HepG2 (cell line): ENCODE results near the gene ARF4. TPM values are rescaled to one million over a fixed set of nuclear protein-coding genes. Genes with fewer than 3 reads are reported as not detected.
A peak's percentile ranks its signal among the peaks of the same experiment; 100 is the strongest.

Source experiments
- ATAC-seq: fragments of 200-7000 bp; cut with Tn5 transposase; 3 replicates; pipeline ENCODE4 v1.9.1; 2020; ENCODE audit warnings: mild to moderate bottlenecking, moderate library complexity
- BruUV-seq: library from RNA; stranded (reverse); fragments of 400-500 nt; replicated peaks from 2 replicates; lab custom pipeline; 2021; lab: Mats Ljungman, UMichigan
- CTCF ChIA-PET: fragments of 300-600 bp; formaldehyde crosslinking; extraction: SDS; loops from one replicate; lab custom pipeline; 2021; ENCODE audit warnings: low total read pairs, inconsistent platforms, low intra/inter-chr PET ratio; lab: Yijun Ruan, JAX
- POLR2A ChIA-PET: fragments of 350-600 bp; sonication (Branson Sonifier 250); formaldehyde crosslinking; loops from one replicate; lab custom pipeline; 2020; ENCODE audit warnings: antibody characterized with exemption, inconsistent platforms; lab: Yijun Ruan, JAX
- DNase-seq: peaks from one replicate; pipeline ENCODE4 v3.0.0-alpha.2; 2015; ENCODE audit warnings: low spot score
- FAIRE-seq: peaks from 3 replicates; lab custom pipeline; 2011; peaks lifted over from hg19 to GRCh38; lab: Jason Lieb, UNC
- H2AFZ ChIP-seq: one replicate; pipeline ENCODE4 v1.6.1; 2011; ENCODE audit warnings: low read length, inconsistent platforms
- H3K27ac ChIP-seq: fragments of 300-600 bp; 3 replicates; pipeline ENCODE4 v1.8.0; 2011; ENCODE audit warnings: mixed run types, mild to moderate bottlenecking, mixed read lengths, low read length, inconsistent platforms; ENCODE audit not compliant: insufficient read depth; ENCODE audit errors: extremely low read length
- H3K27me3 ChIP-seq, 2 experiments: fragments of 200-600 bp in 1 of 2; 2 replicates in 1 of 2; 3 replicates in 1 of 2; pipeline versions ENCODE4 v1.6.0 to v1.8.0; 2011; ENCODE audit warnings: low read length in 2 of 2, mild to moderate bottlenecking in 2 of 2, moderate library complexity in 2 of 2, inconsistent platforms in 1 of 2; ENCODE audit not compliant: insufficient read depth in 2 of 2, control insufficient read depth in 1 of 2
- H3K36me3 ChIP-seq, 2 experiments: fragments of 200-600 bp in 1 of 2; replicated peaks in 1 of 2; 2 replicates in 1 of 2; 3 replicates in 1 of 2; pipeline versions ENCODE4 v1.5.1 to v1.8.0; 2011; ENCODE audit warnings: low read length in 2 of 2, inconsistent platforms in 1 of 2; ENCODE audit not compliant: insufficient read depth in 2 of 2, control insufficient read depth in 1 of 2
- H3K4me1 ChIP-seq: 2 replicates; pipeline ENCODE4 v1.5.1; 2012; ENCODE audit warnings: low read length, inconsistent platforms; ENCODE audit not compliant: insufficient read depth
- H3K4me2 ChIP-seq: 2 replicates; pipeline ENCODE4 v1.6.0; 2011; ENCODE audit warnings: low read depth, low read length, inconsistent platforms
- H3K4me3 ChIP-seq, 3 experiments: fragments of 200-600 bp in 1 of 3; sonication (generic), shearing (Covaris generic) in 1 of 3; replicated peaks in 1 of 3; 2 replicates each; pipeline ENCODE4 v1.5.1; 2011 to 2016; ENCODE audit warnings: low read length in 3 of 3, inconsistent platforms in 2 of 3, low read depth in 2 of 3, mild to moderate bottlenecking in 2 of 3, control low read depth in 1 of 3, mixed read lengths in 1 of 3; ENCODE audit not compliant: insufficient read depth in 1 of 3
- H3K79me2 ChIP-seq: one replicate; pipeline ENCODE4 v1.6.1; 2011; ENCODE audit warnings: low read length, inconsistent platforms; ENCODE audit not compliant: insufficient read depth
- H3K9ac ChIP-seq: 2 replicates; pipeline ENCODE4 v1.6.0; 2011; ENCODE audit warnings: mild to moderate bottlenecking, low read depth, low read length, inconsistent platforms; ENCODE audit not compliant: insufficient read depth
- H3K9me3 ChIP-seq: 2 replicates; pipeline ENCODE4 v1.5.1; 2012; ENCODE audit warnings: mild to moderate bottlenecking, low read length
- H4K20me1 ChIP-seq: 2 replicates; pipeline ENCODE4 v1.6.0; 2011; ENCODE audit warnings: inconsistent platforms, mild to moderate bottlenecking, low read length, moderate library complexity; ENCODE audit not compliant: insufficient read depth
- CTCF ChIP-seq: sonication (generic); formaldehyde crosslinking; IDR thresholded peaks from 2 replicates; pipeline ENCODE4 v1.5.0; 2020; ENCODE audit warnings: mild to moderate bottlenecking, missing genetic modification reagents, moderate library complexity
- KDM5A ChIP-seq: fragments of 200-600 bp; sonication (generic); IDR thresholded peaks from 2 replicates; pipeline ENCODE4 v1.7.0; 2018; ENCODE audit warnings: antibody characterized with exemption, mild to moderate bottlenecking, low read length, borderline replicate concordance
- MTA1 ChIP-seq: sonication (generic); formaldehyde crosslinking; IDR thresholded peaks from 2 replicates; pipeline ENCODE4 v1.4.0; 2020; ENCODE audit warnings: missing genetic modification reagents, mild to moderate bottlenecking, borderline replicate concordance
- POLR2AphosphoS5 ChIP-seq: IDR thresholded peaks from 2 replicates; pipeline ENCODE4 v1.6.1; 2012; ENCODE audit warnings: low read depth, low read length
- RXRB ChIP-seq: IDR thresholded peaks from 2 replicates; pipeline ENCODE4 v1.6.1; 2016; ENCODE audit warnings: borderline replicate concordance, missing genetic modification reagents, missing compliant biosample characterization
- STAG1 ChIP-seq: sonication (generic); formaldehyde crosslinking; IDR thresholded peaks from 2 replicates; pipeline ENCODE4 v1.4.0; 2020; ENCODE audit warnings: missing genetic modification reagents
- ZNF329 ChIP-seq: sonication (generic); formaldehyde crosslinking; IDR thresholded peaks from 2 replicates; pipeline ENCODE4 v1.9.0; 2021; ENCODE audit warnings: low read depth, mild to moderate bottlenecking, missing genetic modification reagents
- ZNF512 ChIP-seq: sonication (generic); formaldehyde crosslinking; IDR thresholded peaks from 2 replicates; pipeline ENCODE4 v1.4.0; 2020; ENCODE audit warnings: mild to moderate bottlenecking, missing genetic modification reagents
- WGBS: methylation state at CpG from one replicate; pipeline ENCODE4 v1.1.6; 2017; ENCODE audit warnings: low lambda C conversion rate; 5-methylcytosine and 5-hydroxymethylcytosine counted together
- in situ Hi-C: cut with HindIII; loops from 2 replicates; pipeline ENCODE4 v1.10.0; 2017; ENCODE audit warnings: low pct_unique_long_range_greater_than_20kb; ENCODE audit not compliant: extremely low pct_ligation_motif_present
- intact Hi-C: fragments of 100-400 bp; cut with micrococcal nuclease; formaldehyde crosslinking; loops from one replicate; pipeline ENCODE4 v1.10.0; 2022; ENCODE audit not compliant: unreplicated experiment
- polyA plus RNA-seq, 8 experiments: library from polyadenylated mRNA; depleted of rRNA in 3 of 8; stranded (reverse) in 7 of 8; unstranded in 1 of 8; fragments of >200 nt; fragmentation: Illumina TruSeq in 4 of 8; extraction: Trizol in 4 of 8; gene quantifications; 2 replicates each; pipeline versions ENCODE4 v1.2.1 to v1.2.3, GENCODE V29; 2011 to 2016; ENCODE audit warnings: low read depth in 4 of 8, missing spikeins in 1 of 8, mixed read lengths in 1 of 8; ENCODE audit not compliant: insufficient read depth in 1 of 8
- total RNA-seq, 5 experiments: library from RNA; depleted of rRNA; stranded (reverse); fragments of >200 nt; fragmentation: Illumina TruSeq; extraction: Trizol; gene quantifications; 2 replicates each; pipeline ENCODE4 v1.2.3, GENCODE V29; 2016; ENCODE audit warnings: low read depth in 1 of 5
- TF ChIP-seq, protein P1 (sequence below): sonication (generic); formaldehyde crosslinking; IDR thresholded peaks from 2 replicates; pipeline ENCODE4 v1.4.0; 2020; ENCODE audit warnings: mild to moderate bottlenecking, missing genetic modification reagents
- TF ChIP-seq, protein P2 (sequence below): IDR thresholded peaks from 2 replicates; pipeline ENCODE4 v1.6.1; 2016; ENCODE audit warnings: control low read depth
- TF ChIP-seq, protein P3 (sequence below), 2 experiments: sonication (generic) in 1 of 2; formaldehyde crosslinking in 1 of 2; IDR thresholded peaks; 2 replicates each; pipeline versions ENCODE4 v1.5.1 to v1.6.1; 2011 to 2020; ENCODE audit warnings: borderline replicate concordance in 1 of 2, low read depth in 1 of 2, low read length in 1 of 2, mild to moderate bottlenecking in 1 of 2, missing genetic modification reagents in 1 of 2, moderate library complexity in 1 of 2

ARF4 gene
- total and polyA plus RNA-seq, 2 of the 13 experiments (the other 11 are each of a cell fraction or from before 2014, with no cell fraction given) = 184 to 250 TPM

- CTCF ChIA-PET = no interaction called here
- Histone ChIP-seq H3K4me2 (no peak overlapping the region), H4K20me1 (no peaks in the 10 kb centered on the region), H3K9me3 (no peaks in the 10 kb centered on the region), H3K4me3 (no peak overlapping the region), H2AFZ (no peak overlapping the region), H3K27me3 (no peaks in the 10 kb centered on the region), H3K9ac (no peak overlapping the region), H3K79me2 (no peaks in the 10 kb centered on the region), H3K4me1 (0 out of 2 replicates have a peak, but pooled peaks cover 8% of the 10 kb centered on the region), H3K36me3 (no peaks in the 10 kb centered on the region), H3K27ac (no peak overlapping the region)
- POLR2A ChIA-PET = no interaction called here
- intact Hi-C loops (no loop called here), in situ Hi-C loops (no loop called here)
- ATAC-seq (peak; percentile 67; the same call in 1 of the 3 replicates), DNase-seq (no peak), FAIRE-seq (no peak)
- TF ChIP-seq KDM5A (no peak), MTA1 (CRISPR knock-in tag) (no peak), CTCF (CRISPR knock-in tag) (peak; percentile 29; the same call in 1 of the 2 replicates), STAG1 (CRISPR knock-in tag) (peak; percentile 42), POLR2AphosphoS5 (no peak), RXRB (CRISPR knock-in tag) (no peak), ZNF329 (no peak), ZNF512 (CRISPR knock-in tag) (no peak)
- TF ChIP-seq, protein P1, sequence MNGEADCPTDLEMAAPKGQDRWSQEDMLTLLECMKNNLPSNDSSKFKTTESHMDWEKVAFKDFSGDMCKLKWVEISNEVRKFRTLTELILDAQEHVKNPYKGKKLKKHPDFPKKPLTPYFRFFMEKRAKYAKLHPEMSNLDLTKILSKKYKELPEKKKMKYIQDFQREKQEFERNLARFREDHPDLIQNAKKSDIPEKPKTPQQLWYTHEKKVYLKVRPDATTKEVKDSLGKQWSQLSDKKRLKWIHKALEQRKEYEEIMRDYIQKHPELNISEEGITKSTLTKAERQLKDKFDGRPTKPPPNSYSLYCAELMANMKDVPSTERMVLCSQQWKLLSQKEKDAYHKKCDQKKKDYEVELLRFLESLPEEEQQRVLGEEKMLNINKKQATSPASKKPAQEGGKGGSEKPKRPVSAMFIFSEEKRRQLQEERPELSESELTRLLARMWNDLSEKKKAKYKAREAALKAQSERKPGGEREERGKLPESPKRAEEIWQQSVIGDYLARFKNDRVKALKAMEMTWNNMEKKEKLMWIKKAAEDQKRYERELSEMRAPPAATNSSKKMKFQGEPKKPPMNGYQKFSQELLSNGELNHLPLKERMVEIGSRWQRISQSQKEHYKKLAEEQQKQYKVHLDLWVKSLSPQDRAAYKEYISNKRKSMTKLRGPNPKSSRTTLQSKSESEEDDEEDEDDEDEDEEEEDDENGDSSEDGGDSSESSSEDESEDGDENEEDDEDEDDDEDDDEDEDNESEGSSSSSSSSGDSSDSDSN (CRISPR knock-in tag) = no peak
- TF ChIP-seq, protein P2, sequence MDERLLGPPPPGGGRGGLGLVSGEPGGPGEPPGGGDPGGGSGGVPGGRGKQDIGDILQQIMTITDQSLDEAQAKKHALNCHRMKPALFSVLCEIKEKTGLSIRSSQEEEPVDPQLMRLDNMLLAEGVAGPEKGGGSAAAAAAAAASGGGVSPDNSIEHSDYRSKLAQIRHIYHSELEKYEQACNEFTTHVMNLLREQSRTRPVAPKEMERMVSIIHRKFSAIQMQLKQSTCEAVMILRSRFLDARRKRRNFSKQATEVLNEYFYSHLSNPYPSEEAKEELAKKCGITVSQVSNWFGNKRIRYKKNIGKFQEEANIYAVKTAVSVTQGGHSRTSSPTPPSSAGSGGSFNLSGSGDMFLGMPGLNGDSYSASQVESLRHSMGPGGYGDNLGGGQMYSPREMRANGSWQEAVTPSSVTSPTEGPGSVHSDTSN (CRISPR knock-in tag) = no peak
- TF ChIP-seq, protein P3, sequence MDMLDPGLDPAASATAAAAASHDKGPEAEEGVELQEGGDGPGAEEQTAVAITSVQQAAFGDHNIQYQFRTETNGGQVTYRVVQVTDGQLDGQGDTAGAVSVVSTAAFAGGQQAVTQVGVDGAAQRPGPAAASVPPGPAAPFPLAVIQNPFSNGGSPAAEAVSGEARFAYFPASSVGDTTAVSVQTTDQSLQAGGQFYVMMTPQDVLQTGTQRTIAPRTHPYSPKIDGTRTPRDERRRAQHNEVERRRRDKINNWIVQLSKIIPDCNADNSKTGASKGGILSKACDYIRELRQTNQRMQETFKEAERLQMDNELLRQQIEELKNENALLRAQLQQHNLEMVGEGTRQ (IDR thresholded peaks at IDR 0.05; ENCODE audit: low read depth, low read length) = no peak
- TF ChIP-seq, protein P3 (CRISPR knock-in tag; IDR thresholded peaks at IDR 0.05; ENCODE audit: borderline replicate concordance) = no peak
- no TSS peak for BruUV-seq
- WGBS = 15% methylated on average over 3 of the region's 3 CpGs
These were observed 58.7 kb downstream of the ARF4 start for GRCh38 chr3:57538465-57538864.
